Peyer's patch (tissue), 4 donors: ENCODE results near the gene ACOT7. TPM values are rescaled to one million over a fixed set of nuclear protein-coding genes. Genes with fewer than 3 reads are reported as not detected.

Experiments used
- DNase-seq, 3 donors: peaks; one replicate each; pipeline ENCODE4 v3.0.0-alpha.2; 2017 to 2019
- H3K27ac ChIP-seq, 4 donors: fragments of 200-600 bp; sonication (generic); one replicate each; pipeline ENCODE4 v1.5.1; 2016 to 2019
- H3K27me3 ChIP-seq, 2 donors: fragments of 200-600 bp; sonication (generic); one replicate each; pipeline ENCODE4 v1.5.1; 2019
- H3K36me3 ChIP-seq, 3 donors: fragments of 200-600 bp; sonication (generic); one replicate each; pipeline ENCODE4 v1.5.1; 2016 to 2019
- H3K4me1 ChIP-seq, 4 donors: fragments of 200-600 bp; sonication (generic); one replicate each; pipeline ENCODE4 v1.5.1; 2016 to 2019
- H3K4me3 ChIP-seq, 4 donors: fragments of 200-600 bp; sonication (generic); 1 replicate in 3 of 4; 2 replicates in 1 of 4; pipeline ENCODE4 v1.5.1; 2016 to 2019; ENCODE audit warnings: mild to moderate bottlenecking in 1 of 4
- H3K9me3 ChIP-seq, 4 donors: fragments of 200-600 bp; sonication (generic); one replicate each; pipeline ENCODE4 v1.5.1; 2016 to 2019; ENCODE audit warnings: mild to moderate bottlenecking in 1 of 4
- POLR2A ChIP-seq, 2 donors: fragments of 450-650 bp; IDR thresholded peaks; one replicate each; pipeline ENCODE4 v1.5.1; 2017; ENCODE audit warnings: antibody characterized with exemption in 2 of 2, mild to moderate bottlenecking in 2 of 2, moderate library complexity in 2 of 2
- total RNA-seq, 4 donors: library from RNA; depleted of rRNA; stranded (reverse); fragments of >200 nt; gene quantifications; one replicate each; pipeline ENCODE4 v1.1.0, GENCODE V29; 2016
- TF ChIP-seq, protein P1 (sequence below), 6 experiments: fragments of 450-650 bp in 4 of 6; fragments of 200-600 bp in 2 of 6; sonication (generic) in 1 of 6; IDR thresholded peaks; one replicate each; pipeline ENCODE4 v1.5.1; 2017 to 2019; ENCODE audit warnings: antibody characterized with exemption in 6 of 6, mild to moderate bottlenecking in 3 of 6, moderate library complexity in 1 of 6

ACOT7 gene
- total RNA-seq, 4 donors from 2014 or later: 38.4 to 93.2 (median 67.1) TPM

GRCh38 chr1:6279613-6280383 is 113.8 kb downstream of the ACOT7 start:
- H3K27me3 ChIP-seq: no peaks in the 10 kb centered on the region
- no peak overlapping the region for H3K27ac ChIP-seq
- no peaks in the 10 kb centered on the region for H3K9me3 ChIP-seq
- H3K36me3 ChIP-seq: peaks cover 0 to 5% (median 0%) of the 10 kb centered on the region in 3 donors
- DNase-seq: no peak
- TF ChIP-seq POLR2A (IDR thresholded peaks at IDR 0.05): no peak
- TF ChIP-seq, protein P1, sequence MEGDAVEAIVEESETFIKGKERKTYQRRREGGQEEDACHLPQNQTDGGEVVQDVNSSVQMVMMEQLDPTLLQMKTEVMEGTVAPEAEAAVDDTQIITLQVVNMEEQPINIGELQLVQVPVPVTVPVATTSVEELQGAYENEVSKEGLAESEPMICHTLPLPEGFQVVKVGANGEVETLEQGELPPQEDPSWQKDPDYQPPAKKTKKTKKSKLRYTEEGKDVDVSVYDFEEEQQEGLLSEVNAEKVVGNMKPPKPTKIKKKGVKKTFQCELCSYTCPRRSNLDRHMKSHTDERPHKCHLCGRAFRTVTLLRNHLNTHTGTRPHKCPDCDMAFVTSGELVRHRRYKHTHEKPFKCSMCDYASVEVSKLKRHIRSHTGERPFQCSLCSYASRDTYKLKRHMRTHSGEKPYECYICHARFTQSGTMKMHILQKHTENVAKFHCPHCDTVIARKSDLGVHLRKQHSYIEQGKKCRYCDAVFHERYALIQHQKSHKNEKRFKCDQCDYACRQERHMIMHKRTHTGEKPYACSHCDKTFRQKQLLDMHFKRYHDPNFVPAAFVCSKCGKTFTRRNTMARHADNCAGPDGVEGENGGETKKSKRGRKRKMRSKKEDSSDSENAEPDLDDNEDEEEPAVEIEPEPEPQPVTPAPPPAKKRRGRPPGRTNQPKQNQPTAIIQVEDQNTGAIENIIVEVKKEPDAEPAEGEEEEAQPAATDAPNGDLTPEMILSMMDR (IDR thresholded peaks at IDR 0.05): no peak
- H3K4me3 ChIP-seq: no peak overlapping the region
- peaks cover 0 to 34% (median 0%) of the 10 kb centered on the region in 4 donors for H3K4me1 ChIP-seq

GRCh38 chr1:6279066-6279465 is 114.5 kb downstream of the ACOT7 start:
- Histone ChIP-seq H3K4me1 (peaks cover 0 to 34% (median 0%) of the 10 kb centered on the region in 4 donors), H3K9me3 (no peaks in the 10 kb centered on the region), H3K4me3 (no peak overlapping the region), H3K36me3 (peaks cover 0 to 5% (median 0%) of the 10 kb centered on the region in 3 donors), H3K27me3 (no peaks in the 10 kb centered on the region), H3K27ac (no peak overlapping the region)
- DNase-seq: no peak
- TF ChIP-seq, protein P1 (IDR thresholded peaks at IDR 0.05): no peak
- no peak for TF ChIP-seq POLR2A (IDR thresholded peaks at IDR 0.05)

- H3K27me3 ChIP-seq: no peaks in the 10 kb centered on the region
- peaks cover 0 to 5% (median 0%) of the 10 kb centered on the region in 3 donors for H3K36me3 ChIP-seq
- no peak overlapping the region for H3K4me3 ChIP-seq
- DNase-seq: no peak
- H3K27ac ChIP-seq: peak overlapping the region in 1 of 4 donors; percentile 13
- H3K4me1 ChIP-seq: peaks cover 0 to 39% (median 0%) of the 10 kb centered on the region in 4 donors
- TF ChIP-seq, protein P1 (IDR thresholded peaks at IDR 0.05): no peak
- no peak for TF ChIP-seq POLR2A (IDR thresholded peaks at IDR 0.05)
- H3K9me3 ChIP-seq: no peaks in the 10 kb centered on the region
Observed at GRCh38 chr1:6278263-6278662, 115.3 kb downstream of the ACOT7 start.

DNA sequence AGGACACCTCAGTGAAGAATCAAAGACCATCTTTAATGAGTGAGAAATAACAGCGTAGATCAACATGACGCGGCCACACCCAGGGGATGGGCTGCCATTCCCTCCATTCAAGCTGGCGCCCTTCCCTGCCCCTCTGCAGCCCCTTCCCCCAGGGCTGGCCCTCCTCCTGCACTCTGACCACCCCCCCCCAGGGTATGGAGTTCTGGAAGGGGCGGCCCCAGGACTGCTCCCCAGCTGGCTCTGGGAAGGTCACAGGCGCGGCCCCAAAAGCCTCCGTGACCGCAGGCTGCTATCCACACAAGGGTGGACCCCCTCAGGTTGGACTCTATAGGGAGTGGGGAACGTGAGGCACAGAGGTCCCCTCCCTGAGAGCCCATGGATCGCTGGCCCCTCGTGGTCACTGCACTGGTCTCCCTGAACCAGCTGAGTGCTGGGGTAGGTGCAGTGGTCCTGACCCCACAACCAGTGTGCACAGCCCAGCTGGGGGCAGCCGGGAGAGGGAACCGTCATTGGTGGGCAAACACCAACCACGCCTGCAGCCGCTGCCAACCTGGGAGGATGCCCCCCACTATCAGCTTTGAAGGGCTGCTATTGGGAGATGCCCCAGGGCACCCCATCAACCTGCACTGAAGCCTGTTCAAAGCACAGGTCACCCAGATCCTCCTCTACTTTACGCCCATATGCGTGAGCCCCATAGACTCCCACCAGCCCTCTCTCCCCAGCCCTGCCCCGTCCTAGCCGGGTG is 116.6 kb downstream of the ACOT7 start:
- H3K36me3 ChIP-seq: peaks cover 0 to 5% (median 0%) of the 10 kb centered on the region in 3 donors
- H3K4me3 ChIP-seq: no peak overlapping the region
- TF ChIP-seq, protein P1 (IDR thresholded peaks at IDR 0.05): no peak
- TF ChIP-seq POLR2A (IDR thresholded peaks at IDR 0.05): no peak
- peak overlapping the region in 2 of 4 donors; percentile 44 to 71 for H3K27ac ChIP-seq
- H3K9me3 ChIP-seq: no peaks in the 10 kb centered on the region
- H3K27me3 ChIP-seq: no peaks in the 10 kb centered on the region
- H3K4me1 ChIP-seq: peaks cover 0 to 42% (median 0%) of the 10 kb centered on the region in 4 donors
- no peak for DNase-seq

DNA sequence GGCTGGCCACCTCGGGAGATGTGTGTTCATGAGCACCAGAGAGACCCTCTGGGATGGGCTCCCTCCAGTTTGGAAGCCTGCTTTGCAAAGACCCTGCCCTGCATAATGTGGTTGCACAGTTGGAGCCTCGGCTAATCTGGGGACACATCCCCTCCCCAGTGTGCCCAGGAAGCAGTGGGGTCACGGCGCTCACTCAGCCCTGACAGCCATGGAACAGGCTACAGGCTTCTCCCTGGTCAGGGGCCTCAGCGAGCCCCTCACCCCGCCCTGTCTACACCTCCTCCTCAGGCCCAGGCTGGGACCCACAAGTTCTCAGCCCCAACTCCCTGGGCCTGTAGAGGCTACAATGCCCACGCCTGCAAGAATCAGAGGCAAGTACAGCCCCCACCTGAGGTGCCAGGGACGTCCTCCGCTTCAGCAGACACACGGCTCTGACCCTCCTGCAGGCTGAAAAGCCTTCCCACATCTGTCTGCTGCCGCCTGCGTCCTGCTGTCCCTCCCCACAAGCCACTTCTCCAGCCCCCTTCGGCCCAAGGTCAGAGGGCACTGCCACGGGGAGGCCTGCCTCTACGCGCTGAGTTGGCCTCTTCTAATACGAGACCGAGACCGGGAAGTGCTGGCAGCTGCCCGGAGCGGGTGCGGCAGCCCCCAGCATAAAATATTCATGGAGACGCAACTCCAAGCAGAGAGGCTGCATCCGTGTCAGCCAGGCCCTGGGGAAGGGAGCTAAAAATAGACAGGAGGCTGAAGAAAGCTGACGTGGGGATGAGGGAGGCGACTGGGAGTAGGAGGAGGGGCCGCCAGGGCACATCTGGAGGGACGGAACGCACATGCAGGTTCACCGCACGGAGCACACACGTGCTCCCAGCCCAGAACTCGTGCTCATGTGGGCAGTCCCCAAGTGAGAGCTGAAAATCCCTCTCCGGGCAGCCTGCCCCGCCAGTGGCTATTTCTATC is 117.5 kb downstream of the ACOT7 start:
- Histone ChIP-seq H3K27me3 (no peaks in the 10 kb centered on the region), H3K4me1 (peaks cover 0 to 44% (median 0%) of the 10 kb centered on the region in 4 donors), H3K4me3 (no peak overlapping the region), H3K27ac (peak overlapping the region; percentile 1 to 71 (median 24)), H3K36me3 (peaks cover 0 to 5% (median 0%) of the 10 kb centered on the region in 3 donors), H3K9me3 (no peaks in the 10 kb centered on the region)
- peak in 2 of 3 donors; percentile 55 to 67 for DNase-seq
- no peak for TF ChIP-seq POLR2A (IDR thresholded peaks at IDR 0.05)
- TF ChIP-seq, protein P1 (IDR thresholded peaks at IDR 0.05): no peak
